HG03135 (cell line): ENCODE measurements around the gene C12orf57.

Source experiments
- ATAC-seq: cut with Tn5 transposase; IDR thresholded peaks from one replicate; pipeline ENCODE4 v1.9.1; 2021; ENCODE audit warnings: mild to moderate bottlenecking, moderate library complexity; ENCODE audit not compliant: unreplicated experiment

C12orf57 gene

GRCh38 chr12:6952121-6952862 lies 8.5 kb downstream of the C12orf57 start:
- no peak for ATAC-seq

DNA sequence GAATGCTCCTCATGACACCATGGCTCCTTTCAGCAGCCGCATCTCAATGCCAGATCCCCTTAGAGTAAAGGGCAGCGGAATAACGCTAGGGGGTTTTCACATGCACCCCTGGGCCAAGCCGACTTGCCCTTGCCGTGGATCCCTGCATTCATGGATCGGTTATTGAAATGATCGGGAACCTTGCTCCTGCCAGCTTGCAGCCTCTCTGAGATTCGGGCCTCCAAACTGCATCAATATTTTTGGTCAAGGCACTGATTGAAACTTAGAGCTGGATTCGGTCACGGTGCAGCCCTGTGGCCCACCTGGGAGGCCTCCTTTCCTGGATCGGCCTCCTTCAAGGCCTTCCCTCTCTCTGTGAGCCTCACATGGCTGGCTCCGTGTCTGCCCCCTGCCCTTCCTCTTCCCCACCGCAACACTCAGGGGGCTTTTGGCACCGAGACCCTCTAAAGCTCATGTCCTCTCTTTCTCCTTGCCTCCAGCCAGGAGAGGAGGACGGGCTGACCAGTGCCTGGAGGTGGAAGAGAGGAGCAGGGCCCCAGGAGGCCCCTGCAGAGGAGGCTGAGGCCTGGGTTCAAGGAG lies 9.1 kb downstream of the C12orf57 start:
- ATAC-seq, result no peak

DNA sequence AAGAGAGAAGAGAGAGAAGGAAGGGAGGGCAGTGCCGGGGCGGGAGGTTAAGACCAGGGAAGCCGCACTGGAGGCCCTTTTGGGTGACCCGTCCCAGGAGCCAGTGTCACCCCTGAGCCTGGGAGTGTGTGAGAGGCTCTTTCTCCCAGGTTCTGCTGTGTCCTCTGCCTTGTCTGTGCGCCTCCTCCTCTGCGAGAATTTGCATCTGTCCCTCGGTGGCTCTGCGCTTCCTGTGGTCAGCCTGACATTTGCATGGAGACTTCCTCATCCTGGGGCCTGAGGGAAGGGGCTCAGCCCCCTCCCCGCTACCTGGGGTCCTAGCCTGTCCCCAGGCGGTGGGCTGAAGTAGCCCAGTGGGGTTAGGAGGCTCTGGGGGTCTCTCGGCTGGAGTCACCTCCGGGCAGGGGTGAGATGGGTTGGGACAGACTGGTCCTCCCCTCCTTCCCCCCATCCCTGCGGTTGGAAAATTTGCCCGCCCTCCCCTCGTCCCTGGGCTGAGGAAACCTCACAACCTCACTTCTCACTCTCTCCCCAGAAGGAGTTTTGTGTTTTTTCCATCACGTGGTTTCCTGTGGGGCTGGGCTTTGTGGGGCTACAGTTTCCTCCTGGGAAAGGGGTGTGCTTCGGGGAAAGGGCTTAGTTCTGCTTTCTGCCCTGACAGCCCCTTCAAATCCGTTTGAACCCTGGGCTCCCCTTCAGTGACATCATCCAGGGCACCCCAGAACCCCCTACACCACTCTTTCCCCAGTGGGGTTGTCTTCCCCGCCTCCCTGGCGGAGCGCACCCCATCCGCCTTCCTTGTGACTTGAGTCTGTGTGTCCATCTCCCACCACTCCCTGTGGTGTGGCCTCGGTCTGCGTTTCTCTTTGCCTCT lies 9.9 kb downstream of the C12orf57 start:
- peak; percentile 50 for ATAC-seq

GRCh38 chr12:6954316-6955107 lies 10.7 kb downstream of the C12orf57 start:
- no peak for ATAC-seq

GRCh38 chr12:6955108-6956020 lies 11.5 kb downstream of the C12orf57 start:
- no peak for ATAC-seq

GRCh38 chr12:6956021-6956727 lies 12.4 kb downstream of the C12orf57 start:
- ATAC-seq, result no peak

DNA sequence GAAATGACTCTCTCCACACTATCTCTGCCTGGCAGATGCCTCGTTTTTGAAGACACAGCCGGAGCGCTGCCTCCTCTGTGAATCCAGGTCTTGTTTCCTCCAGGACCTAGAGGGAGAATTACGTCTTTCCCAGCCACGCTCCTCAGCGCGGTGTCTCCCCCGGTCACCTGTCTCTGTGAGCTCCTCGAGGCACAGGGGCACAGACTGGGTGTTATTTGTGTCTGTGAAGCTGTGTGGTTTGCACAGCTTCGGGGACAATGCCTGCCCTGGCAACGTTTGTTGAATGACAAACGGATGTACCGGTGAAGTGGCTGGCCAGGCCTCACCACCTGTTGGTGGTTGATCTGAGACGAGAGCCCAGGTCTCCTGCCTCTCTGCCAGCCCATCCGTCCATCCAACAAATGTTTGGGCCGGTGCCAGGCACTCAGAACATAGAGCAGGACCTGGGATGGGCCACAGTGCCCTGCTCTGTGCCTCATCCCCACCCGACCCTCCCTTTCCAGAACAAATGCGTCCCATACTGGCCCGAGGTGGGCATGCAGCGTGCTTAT lies 13.4 kb downstream of the C12orf57 start:
- ATAC-seq, result no peak

DNA sequence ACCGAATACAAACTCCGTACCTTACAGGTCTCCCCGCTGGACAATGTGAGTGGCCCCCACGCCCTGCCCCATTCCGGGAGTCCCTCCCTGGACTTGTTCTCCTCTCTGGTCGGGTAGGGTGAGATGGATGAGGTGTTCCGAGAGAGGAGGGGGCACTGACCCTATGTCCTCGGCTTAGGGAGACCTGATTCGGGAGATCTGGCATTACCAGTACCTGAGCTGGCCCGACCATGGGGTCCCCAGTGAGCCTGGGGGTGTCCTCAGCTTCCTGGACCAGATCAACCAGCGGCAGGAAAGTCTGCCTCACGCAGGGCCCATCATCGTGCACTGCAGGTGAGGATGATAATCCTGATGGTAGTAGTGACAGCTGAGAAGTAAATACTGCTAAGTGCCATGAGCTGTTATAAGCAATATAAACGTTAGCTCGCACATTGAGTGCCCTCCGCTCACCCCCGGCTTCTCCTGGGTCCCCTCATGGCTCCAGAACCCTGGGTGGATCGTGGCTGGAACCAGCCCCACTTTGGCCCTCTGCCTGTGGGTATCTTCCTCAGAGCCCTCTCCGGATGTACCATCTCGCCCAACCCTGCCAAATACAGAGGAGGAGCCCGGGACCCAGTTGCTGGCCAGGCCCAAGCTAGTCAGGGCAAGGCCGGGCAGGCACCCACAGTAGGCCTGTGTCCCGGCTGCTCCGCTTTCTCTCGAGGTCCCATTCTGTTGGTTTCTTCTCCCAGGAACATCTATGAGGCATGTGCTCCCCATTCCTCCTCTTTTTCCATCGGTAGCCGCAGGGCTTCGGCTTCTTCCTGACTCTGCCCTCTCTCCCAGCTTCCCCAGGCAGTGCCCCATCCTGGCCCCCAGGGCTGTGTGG lies 14.2 kb downstream of the C12orf57 start:
- no peak for ATAC-seq

DNA sequence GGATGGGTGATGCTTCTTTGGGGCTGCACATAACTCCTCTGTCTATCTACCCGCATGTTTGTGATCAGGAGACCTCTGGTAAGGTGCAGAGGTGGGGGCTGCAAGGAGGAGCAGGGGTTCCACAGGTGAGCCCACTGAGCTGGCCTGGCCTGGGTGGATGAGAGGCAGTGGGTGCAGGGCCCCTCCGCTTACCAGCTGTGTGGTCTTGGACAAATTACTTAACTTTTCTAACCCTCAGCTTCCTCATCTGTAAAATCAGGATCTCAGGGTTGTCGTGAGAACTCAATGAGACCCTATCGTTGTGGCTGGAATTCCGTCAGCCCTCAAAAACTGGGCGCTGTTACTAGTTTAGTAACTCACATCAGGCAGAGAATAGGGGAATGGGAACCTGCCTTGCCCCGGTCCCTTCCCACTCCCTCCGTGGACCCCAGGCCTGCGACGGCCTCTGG lies 14.8 kb downstream of the C12orf57 start:
- no peak for ATAC-seq

DNA sequence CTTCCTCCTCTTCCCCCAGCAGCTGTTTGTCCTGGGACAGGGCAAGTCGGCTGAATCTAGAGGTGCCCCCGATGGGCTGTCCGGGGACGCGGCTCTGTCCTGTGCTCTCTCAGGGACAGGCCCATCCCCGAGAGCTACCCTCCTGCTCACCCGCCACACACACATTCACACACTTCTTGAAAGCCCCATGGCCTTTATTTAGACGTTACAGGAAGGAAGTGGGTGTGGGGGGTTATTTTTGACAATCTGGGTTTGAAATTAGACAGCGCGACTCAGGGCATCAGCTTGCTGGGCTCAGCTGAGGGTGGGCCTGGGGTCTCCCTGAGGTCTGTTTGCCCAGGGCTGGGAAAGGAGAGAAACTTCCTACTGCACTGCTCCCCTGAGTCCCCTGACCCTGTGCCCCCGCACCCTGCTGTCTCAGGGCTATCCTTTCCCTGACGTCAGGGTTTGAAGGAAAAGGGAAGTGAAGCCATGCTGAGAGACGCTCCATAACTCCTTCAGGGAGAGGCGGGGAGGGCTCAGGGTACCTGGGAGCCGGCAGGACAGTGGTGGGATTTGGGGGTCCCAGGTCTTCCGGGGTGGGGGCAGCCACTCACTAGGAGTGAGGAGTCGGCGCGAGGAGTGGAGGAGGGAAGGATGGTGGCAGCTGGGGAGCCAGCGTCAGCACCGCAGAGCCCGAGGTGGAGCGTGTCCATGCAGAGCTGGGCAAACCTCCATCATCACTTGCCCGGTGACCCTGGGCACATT lies 15.4 kb downstream of the C12orf57 start:
- peak; percentile 47 for ATAC-seq

DNA sequence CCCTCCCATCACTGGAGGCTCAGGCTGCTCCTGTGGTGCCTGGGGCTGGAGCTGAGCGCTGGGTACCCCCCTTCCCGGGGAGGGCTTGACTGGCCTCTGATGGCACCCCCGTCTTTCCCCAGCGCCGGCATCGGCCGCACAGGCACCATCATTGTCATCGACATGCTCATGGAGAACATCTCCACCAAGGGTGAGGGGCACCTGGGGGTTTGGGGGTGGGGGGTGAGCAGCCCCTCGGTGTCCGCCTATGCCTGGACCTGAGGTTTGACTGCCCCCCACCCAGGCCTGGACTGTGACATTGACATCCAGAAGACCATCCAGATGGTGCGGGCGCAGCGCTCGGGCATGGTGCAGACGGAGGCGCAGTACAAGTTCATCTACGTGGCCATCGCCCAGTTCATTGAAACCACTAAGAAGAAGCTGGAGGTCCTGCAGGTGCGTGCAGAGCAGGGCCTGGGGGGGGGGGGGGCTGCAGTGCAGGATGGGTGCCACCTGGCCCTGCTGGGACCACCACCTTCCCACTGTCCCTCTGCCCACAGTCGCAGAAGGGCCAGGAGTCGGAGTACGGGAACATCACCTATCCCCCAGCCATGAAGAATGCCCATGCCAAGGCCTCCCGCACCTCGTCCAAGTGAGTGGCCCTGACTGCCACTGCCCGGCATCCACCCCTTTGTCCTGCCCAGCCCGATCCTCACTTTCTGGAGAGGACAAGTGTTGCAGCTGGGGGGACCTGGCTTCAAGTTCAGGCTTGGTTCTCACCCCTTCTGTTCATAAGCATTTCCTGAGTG lies 16.2 kb downstream of the C12orf57 start:
- no peak for ATAC-seq

DNA sequence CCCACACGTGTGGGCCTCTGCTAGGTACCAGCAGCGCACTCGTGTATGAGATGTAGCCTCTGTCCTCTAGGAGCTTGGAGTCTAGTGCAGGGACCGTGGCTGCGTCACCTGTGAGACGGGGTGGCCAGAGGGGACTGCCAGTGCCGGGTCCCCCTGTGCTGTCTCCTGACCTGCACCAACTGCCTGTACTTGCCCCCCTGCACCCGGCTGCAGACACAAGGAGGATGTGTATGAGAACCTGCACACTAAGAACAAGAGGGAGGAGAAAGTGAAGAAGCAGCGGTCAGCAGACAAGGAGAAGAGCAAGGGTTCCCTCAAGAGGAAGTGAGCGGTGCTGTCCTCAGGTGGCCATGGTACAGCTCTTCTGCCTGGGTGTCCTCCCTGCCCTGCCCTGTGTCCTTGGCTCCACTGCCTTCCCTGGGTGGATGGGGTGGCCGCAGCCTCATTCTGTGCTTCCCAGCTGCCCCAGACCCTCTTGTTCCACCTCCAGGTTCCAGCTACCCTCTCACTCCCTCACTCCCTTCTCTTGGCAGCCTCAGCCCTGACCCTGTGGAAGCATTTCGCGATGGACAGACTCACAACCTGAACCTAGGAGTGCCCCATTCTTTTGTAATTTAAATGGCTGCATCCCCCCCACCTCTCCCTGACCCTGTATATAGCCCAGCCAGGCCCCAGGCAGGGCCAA lies 16.9 kb downstream of the C12orf57 start:
- ATAC-seq, result no peak

DNA sequence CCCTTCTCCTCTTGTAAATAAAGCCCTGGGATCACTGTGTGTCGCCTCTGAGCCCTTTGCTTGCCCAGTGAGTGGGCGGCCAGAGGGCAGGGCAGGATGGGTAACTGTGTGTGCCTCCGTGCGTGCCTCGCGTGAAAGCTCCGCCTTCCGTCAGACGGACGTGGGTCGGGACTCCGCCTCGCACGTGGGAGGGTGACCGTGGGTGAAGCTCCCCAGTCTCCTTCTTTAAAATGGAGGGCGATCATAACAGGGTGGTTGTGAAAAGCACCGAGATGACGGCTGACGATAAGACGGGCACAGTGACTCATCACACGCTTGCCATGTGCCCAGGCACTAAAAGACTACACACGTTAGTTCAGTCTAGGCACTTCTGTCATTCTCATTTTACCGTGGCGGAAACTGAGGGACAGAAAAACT lies 17.5 kb downstream of the C12orf57 start:
- no peak for ATAC-seq

- ATAC-seq, result no peak
These were observed 18.0 kb downstream of the C12orf57 start for GRCh38 chr12:6961695-6962284.

- ATAC-seq, result no peak
These were observed 18.6 kb downstream of the C12orf57 start for GRCh38 chr12:6962285-6963015.
